ENCODE data around the gene ATP2A3.

ATP2A3 gene

DNA sequence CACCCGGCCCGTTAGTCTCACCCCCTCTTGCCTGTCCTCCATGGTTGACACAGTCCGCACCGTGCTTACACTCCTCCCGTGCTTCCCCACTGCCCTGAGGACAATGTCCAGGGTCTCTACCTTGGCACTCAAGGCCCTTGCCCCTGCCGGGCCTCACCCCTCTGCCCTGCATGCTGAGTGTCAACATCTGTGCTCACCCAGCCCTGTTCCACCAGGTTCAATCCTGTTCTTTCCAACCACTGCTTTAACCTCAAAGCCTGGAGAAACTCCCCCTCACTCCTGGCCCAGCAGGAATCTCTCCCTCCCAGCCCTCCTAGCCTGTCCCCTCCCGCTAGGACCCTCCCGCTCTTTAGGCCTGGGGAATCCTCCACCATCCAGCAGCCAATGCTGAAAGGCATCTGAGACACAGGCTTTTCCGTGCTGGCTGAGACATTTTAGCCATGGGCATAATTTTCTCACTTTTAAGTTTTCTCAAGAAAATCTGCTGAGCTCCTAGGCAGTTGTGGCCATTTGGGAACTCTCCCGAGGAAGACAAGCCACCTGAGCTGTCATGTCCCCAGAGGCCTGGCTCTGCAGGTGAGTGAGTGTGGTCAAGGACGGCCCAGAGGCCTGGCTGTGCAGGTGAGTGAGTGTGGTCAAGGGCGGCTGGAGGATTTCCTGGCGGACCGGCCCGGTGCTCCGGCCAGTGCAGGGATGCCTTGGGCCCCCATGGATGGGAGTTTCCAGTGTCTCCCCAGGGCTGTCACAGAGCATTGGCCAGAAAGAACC is 37.2 kb downstream of the ATP2A3 start:
- DNase-seq (ENCODE audit: low read depth): no peak

DNA sequence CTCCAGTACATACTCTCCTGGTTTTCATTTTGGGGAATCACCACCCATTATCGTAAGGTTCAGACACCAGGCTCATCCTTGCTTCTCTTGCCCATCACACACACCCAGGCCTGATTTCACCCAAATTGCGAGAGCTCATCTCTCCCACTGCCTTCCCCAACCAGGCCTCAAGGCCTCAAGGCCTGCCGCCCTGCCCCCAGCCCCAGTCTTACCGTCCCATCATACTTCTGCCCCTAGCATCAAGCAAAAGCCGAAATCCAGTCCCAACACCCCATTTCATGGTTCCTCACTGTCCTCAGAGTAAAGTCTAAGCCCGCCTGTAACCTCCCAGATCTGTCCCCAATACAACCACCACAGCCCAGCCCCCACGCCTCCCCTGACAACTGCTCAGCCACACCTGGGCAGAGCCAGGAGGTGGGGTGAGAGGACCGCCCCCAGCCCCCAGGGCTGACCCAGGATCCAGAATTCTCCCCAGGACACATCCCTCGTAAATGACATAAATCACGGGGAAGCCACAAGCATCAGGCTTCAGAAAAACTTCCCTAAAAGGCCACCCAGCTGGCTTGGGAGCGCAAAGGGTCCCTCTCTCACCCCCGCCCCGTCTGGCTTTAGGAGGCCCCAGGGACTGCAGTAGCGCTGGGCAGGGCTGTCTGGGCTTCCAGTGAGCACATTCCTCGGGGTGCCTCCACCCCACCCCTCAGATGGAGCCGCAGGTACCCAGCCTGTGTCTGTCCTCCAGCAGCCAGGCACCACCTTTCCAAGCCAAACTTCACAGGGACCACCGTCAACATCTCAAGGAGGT is 38.4 kb downstream of the ATP2A3 start:
- DNase-seq (ENCODE audit: low read depth): no peak

DNA sequence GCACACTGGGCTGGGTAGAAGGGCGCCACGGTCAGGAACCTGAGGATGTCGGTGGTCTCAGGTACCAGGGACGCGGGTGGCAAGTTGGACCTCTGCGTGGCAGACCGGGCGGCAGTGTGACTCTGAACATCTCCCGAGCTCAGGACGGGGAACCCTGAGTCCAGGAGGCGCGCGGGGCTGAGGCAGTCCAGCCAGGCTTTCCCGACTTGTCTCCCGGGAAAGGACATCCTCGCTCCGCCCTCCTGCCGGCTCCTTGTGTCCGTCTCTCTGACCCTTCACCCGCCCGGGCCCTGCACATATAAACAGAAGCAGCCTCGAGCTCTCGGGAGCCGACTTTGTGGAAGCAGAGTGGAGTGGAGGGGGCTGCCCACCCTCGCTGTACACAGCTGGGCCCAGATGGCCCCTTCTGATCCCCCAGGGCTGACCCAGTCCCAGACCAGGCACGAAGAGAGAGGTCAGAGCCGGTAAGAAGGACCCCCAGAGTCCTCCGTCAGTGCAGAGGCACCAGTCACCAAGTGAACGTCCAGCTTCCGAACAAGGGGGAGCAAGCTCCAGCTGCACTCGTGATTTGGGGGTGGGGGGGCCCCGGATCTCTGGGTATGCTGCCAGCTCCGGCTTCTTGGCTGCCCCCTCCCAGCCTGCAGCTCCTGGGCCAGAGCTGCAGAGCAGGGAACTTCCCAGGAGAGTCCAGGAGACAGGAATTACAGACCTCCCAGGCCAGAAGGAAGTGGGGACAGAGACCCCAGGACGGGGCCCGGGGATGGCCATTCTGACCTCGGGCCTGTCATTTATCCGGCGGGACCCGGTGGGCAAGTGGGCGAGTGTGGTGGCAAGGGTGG is 39.5 kb downstream of the ATP2A3 start:
- DNase-seq (ENCODE audit: low read depth): no peak

DNA sequence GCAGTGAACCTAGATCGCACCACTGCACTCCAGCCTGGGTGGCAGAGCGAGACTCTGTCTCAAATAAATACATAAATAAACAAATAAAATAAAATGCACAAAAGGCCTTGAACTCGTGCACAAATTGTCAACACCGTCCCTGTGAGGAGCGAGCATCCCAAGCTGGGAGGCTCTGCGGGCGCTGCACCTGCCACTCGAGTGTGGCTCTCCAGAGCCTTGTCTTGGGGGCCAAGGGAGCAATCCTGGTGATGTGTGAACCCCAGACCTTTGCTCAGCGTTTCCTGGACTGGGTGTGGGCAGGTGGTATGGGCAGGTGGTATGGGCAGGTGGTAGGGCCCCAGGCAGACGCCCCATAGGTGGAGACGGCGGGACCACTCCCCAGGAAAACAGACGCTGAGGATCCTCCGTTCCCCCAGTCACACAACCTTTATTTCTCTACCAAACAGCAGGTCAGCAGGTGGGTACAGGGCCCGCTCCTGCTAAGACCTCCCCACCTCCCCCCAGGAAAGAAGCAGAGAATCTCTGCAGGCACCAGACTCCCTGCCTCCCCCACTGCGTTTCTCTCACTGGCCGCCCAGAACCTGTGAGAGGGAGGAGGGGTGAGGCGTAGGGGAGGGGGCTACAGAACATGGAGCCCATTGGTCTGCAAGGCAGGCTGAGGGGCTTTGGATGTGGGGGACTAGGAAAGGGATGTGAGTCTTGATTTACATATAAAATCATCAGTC is 40.6 kb downstream of the ATP2A3 start:
- no peak for DNase-seq (ENCODE audit: low read depth)

DNA sequence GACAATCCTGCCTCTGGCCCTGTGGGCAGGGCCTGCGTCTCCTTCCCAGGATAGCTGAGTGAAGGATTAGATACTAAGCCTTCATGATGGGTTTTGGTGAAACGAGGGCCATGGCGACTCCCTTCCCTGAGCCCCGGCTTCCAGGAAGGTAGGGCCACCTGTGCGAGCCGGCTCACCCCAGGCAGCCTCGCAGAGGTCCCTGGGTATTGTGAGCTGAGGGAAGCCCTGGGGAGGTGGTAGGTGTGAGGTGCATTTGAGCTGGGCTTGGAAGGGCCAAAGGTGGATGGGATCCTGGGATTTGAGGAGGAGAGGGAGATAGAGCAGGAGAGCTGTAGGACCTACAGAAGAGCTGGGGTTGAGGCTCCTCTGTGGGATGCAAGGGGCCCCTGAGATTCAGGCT is 41.5 kb downstream of the ATP2A3 start:
- no peak for DNase-seq (ENCODE audit: low read depth)

DNA sequence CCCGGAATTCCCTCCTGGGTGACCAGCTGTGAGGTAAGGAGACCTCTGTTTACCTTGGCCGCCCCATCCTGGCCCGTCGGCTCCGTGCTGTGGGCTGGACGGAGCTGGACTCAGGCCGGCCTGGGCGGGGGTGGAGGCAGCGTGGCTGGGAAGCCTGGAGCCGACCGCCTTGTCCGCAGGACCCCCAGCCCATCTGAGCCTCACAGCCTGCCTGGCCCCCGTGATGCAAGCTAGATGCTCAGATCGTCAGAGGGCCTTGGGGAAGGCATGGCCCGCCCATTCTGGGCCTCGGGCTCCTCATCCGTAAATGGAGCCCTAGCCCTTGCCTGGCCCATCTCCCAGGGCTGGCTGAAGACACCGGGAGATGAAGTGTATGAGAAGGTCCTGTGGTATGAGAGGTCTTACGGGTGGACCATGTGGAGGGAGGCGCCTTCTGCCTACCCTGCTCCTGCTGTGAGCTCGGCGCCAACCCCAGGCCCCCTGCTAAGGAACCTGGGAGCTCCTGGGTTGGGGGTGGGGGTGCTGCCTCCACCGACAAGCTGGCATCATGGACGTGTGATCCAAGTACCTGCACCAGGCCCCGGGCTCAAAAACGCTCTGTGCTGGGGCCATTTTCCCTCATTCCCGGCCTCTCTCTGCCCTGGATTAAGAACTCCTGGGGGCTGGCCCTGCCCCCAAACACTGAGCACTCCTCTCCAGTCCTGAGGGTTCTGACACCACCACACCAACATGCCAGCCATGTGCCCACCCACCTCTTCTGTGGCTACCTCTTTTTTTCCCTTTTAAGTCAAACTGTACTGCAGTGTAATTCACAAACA is 42.5 kb downstream of the ATP2A3 start:
- DNase-seq (ENCODE audit: low read depth): no peak

DNA sequence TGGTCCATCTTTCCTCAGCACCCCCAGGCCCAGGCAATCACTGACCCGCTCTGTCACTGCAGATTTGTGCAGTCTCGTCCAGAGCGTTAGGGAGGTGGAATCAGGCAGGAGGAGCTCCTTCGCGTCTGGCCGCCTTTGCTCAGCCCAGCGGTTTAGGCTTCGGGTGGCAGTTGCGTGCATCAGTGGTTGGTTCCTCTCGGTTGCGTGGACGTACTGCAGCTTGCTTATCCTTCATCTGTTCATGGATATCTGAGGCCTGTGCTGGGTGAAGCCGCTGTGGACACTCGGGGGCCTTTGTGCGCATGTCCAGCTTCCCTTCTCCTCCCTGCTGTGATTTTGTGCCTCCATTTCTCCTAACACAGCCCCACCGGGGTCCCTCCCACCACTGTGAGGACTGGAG is 43.2 kb downstream of the ATP2A3 start:
- DNase-seq (ENCODE audit: low read depth): no peak

DNA sequence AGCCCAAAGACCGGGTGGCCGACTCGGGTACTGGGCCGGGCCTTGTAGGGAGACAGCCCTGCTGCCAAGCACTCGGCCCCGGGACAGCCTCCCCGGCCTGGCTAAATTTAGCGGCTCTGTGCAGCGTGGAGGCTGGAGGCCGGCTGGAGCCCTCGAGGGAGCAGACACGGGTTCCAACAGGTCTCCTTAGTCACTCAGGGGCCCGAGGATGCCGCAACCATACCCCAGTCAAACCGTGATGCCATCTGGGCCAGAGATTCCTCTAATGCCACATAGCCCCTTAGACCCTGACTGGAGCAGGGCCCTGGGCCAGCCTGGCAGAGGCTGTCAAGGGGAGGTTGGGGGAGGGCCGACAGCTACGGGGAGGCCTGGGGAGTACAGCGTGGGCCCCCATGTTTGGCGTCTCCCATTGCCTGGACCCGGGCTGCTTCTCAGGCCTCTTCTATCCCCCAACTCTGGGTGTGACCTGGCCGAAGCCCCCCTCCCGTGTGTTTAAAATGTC is 45.1 kb downstream of the ATP2A3 start:
- DNase-seq (ENCODE audit: low read depth): no peak

DNA sequence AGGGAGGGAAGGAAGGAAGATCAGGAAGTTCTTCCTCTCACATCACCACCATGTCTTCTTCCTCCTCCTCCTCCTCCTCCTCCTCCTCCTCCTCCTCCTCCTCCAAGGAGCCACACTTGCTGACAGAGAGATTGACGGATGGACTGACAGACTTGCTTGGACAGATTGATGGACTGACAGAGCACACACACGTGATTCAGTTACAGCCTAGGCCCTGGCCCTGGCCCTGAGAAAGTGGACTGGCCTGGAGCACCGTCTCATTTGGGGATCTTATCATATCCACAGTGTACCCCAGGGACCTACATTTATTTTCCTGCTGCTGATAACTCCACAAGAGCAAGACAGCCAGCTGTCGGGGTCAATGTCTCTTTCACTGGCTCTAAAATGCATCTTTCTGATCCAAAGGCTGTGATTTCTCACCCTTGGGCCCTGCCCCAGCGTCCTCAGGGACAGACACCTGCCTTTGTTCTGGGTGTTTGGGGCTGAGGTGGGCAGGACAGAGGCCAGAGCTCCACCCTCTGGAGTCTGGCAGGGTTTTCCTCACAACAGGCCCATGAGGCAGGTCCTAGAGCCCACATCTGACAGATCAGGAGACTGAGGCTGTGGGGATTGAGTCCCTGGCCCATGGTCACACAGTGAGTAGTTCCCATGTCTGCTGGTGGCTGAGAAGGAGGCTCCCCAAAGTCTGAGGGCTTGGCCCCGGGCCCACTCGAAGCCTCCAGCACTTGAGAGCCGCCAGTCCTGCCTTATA is 45.7 kb downstream of the ATP2A3 start:
- no peak for DNase-seq (ENCODE audit: low read depth)

DNA sequence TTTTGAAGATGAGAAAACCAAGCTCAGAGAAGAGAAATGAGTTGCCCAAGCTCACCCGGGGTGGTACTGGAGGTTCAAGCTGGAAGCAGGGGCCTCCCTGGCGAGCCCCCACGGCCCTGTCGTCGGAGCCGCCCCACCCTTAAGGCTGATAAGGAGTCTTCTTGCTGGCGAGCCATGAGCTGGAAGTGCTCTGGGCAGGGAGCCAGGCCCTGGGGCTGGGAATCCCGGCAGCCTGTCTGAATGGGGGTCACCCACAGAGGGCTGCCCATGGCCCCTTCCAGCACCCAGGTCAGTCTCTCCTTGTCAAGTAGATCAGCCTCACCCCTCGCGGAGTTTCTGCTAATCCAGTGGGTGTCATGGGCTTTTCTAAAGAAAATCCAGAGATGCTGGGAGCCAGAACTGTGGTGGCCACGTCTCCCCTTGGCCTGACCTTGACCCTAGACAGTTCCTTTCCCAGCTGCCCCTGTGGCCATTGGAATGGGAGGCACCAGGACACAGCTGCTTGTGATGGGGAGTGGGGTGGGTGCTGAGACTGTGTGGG is 46.8 kb downstream of the ATP2A3 start:
- DNase-seq (ENCODE audit: low read depth): no peak

DNA sequence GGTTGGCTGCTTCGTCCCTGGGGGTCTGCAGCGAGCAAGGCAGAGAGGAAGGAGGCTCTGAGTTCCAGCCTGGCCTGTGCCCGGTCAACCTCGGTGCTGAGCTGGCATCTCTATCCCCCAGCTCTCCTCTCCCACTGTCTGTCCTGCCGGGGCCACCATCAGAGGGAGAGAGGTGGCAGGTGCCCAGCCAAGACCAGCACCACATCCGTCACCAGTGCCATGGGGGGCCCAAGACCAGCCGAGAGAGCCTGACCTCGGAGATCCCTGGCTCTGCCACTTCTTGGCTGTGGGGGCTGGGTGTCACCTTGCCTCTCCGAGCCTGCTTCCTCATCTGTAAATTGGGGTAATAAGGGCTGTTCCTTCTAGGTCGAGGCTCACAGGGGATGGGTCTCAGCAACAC is 47.4 kb downstream of the ATP2A3 start:
- no peak for DNase-seq (ENCODE audit: low read depth)

DNA sequence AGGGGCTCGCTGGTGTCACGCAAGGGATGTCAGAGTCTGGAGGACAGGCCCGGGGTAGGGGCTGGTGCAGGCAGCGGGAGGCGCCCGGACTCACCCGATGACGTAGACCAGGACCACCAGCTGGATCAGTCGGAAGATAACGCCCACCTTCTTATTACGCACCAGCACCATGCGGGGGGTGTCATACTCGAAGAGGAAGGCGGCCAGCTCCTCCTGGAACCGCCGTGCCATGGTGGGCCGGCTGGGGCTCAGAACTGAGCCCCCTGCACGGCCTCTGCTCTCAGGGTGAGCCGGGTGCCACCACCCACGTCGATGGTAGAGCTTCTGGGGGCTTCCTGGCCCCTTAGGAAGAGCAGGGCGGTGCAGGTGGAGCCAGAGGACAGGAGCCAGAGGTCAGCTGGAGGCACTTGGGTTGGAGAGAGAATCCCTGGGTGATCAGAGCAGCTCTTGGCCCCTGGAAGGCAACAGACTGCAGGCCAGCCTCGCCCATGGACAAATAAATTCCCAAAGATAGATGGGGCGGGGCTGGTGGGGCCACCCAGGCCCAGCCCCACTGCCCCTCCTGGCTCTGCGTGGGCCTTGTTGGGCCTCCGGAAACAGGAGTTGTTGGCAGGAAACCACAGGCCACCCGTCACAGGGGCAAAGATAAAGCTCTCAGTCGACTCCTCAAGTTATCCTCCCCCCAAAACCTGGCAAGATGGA is 48.1 kb downstream of the ATP2A3 start, which contains the start of gene P2RX1:
P2RX1 (minus strand) TSS at position 471 of the 702 bp plus-strand sequence; CDS start at position 231, 240 bp downstream.
- DNase-seq (ENCODE audit: low read depth): no peak

DNA sequence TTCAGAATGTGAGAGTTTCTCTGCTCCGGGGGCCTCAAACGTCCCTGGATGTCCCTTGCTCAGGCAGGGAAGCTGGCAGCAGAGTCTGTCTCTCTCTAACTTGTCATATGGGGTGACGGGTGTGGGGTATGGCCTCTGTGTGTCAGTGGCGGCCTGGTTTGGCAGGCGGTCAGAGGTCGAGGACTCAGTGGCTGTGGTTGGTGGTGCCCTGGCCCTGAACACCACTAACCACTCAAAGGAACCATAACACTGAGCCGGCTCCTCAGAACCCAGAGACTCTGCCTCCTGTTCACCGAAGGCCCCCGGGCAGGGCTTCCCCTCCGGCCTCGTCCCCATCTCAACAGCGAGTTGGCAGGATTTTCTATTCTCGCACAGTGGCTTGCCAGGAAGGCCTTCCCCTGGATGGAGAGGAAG is 48.6 kb downstream of the ATP2A3 start:
- DNase-seq (ENCODE audit: low read depth): no peak

DNA sequence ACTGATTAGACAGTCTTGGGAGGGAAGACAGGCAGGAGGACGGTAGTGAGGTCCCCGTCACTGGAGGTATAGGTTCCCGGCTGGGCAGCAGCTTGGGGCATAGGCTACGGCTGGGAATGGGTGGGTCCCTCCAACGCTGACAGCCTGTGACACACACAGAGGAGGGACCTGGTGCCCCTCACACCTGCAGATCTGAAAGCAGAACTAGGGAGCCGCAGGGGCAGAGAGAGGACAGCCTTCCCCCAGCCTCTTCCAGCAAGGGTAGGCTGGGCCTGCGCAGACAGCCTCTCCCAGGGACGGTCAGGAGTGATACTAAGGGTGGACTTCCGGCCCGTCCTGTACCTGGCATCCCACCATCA is 49.9 kb downstream of the ATP2A3 start:
- DNase-seq (ENCODE audit: low read depth): no peak

DNA sequence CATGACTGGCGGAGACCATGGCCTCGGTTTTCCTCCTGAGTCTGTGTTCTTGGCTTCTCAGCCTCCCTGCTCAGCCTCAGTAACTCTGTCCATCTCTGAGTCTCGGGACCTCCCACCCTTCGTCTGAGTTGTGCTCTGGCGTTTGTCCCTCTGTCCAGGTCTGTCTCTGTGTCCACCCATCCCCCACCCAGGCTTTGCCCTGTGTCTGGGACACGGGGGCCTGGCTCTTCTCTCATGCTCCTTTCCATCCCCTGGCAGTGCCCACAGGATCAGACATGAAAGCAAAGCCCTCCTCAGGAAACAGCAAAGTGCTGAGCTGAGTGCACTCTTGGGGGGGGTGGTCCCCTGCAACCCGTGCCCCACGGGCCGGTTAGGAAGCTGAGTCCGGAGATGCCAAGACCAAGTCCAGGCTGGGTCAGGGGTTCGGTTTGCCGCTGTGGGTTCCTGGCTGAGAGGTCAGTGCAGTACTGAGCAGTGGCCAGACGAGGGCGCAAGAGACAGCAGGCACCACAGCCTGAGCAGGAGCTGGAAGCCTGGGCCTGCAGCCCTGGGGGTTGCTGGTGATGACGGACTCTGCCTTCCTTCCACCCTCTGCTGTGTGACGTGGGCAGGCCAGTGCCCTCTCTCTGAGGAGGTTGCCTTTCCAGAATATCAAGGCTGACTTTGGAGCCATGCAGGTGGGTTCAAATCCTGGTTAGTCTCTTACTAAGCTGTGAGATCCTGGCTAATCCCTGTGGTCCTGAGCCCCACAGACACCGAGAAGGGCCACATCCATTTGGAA is 50.5 kb downstream of the ATP2A3 start:
- DNase-seq (ENCODE audit: low read depth): peak; percentile 37

DNA sequence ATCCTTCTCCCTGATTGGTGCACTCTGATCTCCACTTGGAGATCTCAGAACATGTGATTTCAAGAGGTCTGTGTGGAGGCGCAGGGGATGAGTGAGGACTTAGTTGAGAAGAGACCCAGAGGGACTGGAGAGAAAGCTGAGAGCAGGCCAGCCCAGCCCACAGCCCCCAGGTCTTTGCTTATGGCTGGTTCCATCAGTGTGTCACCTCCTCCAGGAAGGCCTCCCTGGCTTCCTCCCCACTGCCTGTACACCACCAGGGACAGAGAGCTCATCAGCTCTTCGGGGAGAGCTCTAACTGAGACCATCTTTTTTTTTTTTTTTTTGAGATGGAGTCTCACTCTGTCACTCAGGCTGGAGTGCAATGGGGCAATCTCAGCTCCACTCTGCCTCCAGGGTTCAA is 51.4 kb downstream of the ATP2A3 start:
- no peak for DNase-seq (ENCODE audit: low read depth)

DNA sequence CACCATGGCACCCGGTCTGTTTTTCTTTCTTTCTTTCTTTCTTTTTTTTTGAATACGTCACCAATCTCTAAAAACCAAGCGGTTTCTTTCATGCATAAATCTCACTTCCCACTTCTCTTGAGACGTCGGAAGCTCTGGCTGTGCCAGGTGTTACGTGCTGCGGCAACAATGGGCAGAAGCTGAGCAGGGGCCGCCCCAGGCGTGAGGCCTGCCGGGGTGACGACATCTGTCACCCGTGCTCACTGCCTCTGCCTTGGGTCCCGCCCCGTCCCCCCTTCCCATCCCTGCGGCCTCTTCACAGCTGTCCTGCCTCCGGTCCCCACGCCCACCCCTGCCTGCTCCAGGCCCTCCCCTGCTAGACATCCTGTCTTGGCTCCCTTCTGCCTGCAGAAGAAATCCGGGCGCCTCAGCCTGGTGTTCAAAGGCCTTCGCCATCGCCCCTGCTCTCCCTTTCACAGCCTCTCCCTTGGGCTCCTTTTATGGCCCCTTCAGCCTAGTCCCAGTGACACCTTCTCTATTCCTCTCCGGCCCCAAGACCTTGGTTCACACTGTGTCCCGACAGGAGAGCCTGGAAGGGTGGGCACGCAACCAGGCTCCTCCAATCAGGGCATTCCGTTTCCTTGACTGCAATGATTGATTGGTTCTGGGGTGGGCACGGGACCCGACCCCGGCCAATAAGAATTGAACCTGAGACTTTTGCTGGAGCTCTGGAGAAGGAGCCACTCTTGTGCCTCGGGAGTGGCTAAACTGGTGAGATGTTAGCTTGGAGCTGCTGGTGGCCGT is 52.8 kb downstream of the ATP2A3 start:
- no peak for DNase-seq (ENCODE audit: low read depth)
